PFSK-1 (cell line): ENCODE results near the gene PCDHGB4.

Source experiments
- FOXP2 ChIP-seq: optimal IDR thresholded peaks from 2 replicates; pipeline ENCODE3; 2011; ENCODE audit warnings: borderline replicate concordance, control low read depth, inconsistent platforms; ENCODE audit not compliant: insufficient read depth; ENCODE audit errors: extremely low read length, extremely low read depth
- POLR2AphosphoS5 ChIP-seq: IDR thresholded peaks from 2 replicates; pipeline ENCODE4 v1.6.1; 2012; ENCODE audit warnings: low read depth, mild to moderate bottlenecking, control low read depth, low read length, moderate library complexity
- REST ChIP-seq, 2 experiments: IDR thresholded peaks; 2 replicates each; pipeline versions ENCODE4 v1.6.1 to v1.8.0; 2011 to 2012; ENCODE audit warnings: low read depth in 2 of 2, low read length in 2 of 2, control low read depth in 1 of 2, inconsistent platforms in 1 of 2, mild to moderate bottlenecking in 1 of 2, moderate library complexity in 1 of 2; ENCODE audit not compliant: insufficient read depth in 1 of 2
- SIN3A ChIP-seq: IDR thresholded peaks from 2 replicates; pipeline ENCODE4 v1.6.1; 2012; ENCODE audit warnings: mild to moderate bottlenecking, low read length, moderate library complexity, borderline replicate concordance; ENCODE audit not compliant: insufficient read depth
- TAF1 ChIP-seq: IDR thresholded peaks from 2 replicates; pipeline ENCODE4 v1.6.1; 2012; ENCODE audit warnings: low read length, control low read depth, borderline replicate concordance; ENCODE audit not compliant: insufficient read depth

GRCh38 chr5:141388661-141389060, 1.2 kb downstream of the PCDHGB4 start:
- no peak for TF ChIP-seq TAF1
- TF ChIP-seq POLR2AphosphoS5 = no peak
- TF ChIP-seq SIN3A = no peak
- no peak for TF ChIP-seq REST (IDR thresholded peaks at IDR 0.05; ENCODE audit: insufficient read depth in 1 of 2, low read depth in 2 of 2, low read length in 2 of 2)
- no peak for TF ChIP-seq FOXP2
